Esophagus muscularis mucosa (tissue), 3 donors: ENCODE measurements around the gene CLSTN1.

Experiments used
- POLR2A ChIP-seq: fragments of 450-650 bp; IDR thresholded peaks from one replicate; pipeline ENCODE4 v1.6.1; 2017; ENCODE audit warnings: antibody characterized with exemption, moderate library complexity, mild to moderate bottlenecking, low read depth
- TF ChIP-seq, protein P1 (sequence below), 3 experiments: fragments of 200-600 bp in 2 of 3; fragments of 450-650 bp in 1 of 3; sonication (generic) in 2 of 3; IDR thresholded peaks; one replicate each; pipeline ENCODE4 v1.5.1; 2017 to 2019; ENCODE audit warnings: antibody characterized with exemption in 3 of 3, mild to moderate bottlenecking in 2 of 3, moderate library complexity in 1 of 3

DNA sequence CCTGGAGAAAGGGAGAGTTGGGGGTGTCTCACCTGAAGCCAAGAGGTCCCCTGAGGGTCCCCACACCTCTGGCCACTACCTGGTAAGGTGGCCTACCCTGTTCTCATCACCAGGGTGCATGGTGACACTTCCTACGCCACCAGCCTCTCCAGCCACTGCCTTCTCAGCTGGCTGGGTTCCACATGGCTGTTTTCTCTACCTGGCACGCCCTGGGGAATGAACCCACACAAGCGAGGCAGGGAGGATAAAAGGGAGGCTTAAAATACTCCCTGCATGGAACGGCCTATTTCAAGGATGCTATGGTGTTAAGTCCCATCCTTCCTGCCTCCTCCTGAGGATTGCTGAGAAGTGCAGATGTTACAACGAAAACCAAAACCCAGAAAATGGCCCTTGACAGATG lies 87.5 kb downstream of the CLSTN1 start:
- TF ChIP-seq, protein P1, sequence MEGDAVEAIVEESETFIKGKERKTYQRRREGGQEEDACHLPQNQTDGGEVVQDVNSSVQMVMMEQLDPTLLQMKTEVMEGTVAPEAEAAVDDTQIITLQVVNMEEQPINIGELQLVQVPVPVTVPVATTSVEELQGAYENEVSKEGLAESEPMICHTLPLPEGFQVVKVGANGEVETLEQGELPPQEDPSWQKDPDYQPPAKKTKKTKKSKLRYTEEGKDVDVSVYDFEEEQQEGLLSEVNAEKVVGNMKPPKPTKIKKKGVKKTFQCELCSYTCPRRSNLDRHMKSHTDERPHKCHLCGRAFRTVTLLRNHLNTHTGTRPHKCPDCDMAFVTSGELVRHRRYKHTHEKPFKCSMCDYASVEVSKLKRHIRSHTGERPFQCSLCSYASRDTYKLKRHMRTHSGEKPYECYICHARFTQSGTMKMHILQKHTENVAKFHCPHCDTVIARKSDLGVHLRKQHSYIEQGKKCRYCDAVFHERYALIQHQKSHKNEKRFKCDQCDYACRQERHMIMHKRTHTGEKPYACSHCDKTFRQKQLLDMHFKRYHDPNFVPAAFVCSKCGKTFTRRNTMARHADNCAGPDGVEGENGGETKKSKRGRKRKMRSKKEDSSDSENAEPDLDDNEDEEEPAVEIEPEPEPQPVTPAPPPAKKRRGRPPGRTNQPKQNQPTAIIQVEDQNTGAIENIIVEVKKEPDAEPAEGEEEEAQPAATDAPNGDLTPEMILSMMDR (IDR thresholded peaks at IDR 0.05) = no peak
- TF ChIP-seq POLR2A = no peak
